Measurements from ENCODE around the gene PARVA.
A peak's percentile ranks its signal among the peaks of the same experiment; 100 is the strongest.

The PARVA gene

DNA sequence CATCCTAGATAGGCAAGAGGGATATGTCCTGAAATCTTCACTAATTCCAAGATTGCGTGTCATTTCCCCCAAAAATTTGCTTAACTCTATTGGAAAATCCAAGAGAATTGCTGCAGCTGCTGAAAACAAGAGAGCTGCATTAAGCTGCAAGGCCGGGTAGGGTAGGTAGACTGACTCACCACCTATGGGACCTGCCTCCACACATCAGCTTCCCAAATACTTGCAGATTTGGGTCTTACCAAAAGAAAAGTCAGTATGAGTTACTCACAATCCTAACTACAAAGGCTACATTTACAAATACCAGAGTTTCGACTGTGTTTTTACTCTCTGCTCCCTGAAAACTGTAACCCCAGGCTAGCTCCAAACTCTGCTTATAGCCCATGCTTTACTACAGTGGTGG, 154.3 kb downstream of the PARVA start:
- DNase-seq (ENCODE audit: low read depth): no peak

GRCh38 chr11:12532580-12532979, 155.2 kb downstream of the PARVA start:
- DNase-seq (ENCODE audit: low read depth): no peak

DNA sequence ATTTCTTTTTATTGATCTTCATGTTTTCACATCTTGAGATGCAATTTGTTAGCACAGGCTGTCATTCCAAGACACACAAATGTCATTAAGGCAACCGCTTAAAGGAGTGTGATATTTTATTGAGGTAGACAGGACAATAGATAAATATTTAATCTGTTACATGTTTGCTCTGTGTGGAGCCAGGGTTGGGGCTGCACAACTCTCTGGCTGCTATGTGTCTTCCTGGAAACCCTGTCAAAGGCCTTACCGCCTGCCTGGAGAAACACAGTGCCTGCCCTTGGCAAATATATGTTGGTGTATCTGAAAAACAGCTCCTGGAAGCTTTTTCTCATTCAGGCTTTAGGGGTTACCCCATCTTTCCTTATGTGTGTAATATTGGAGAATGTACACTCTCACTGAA, 157.2 kb downstream of the PARVA start:
- DNase-seq (ENCODE audit: low read depth): no peak

DNA sequence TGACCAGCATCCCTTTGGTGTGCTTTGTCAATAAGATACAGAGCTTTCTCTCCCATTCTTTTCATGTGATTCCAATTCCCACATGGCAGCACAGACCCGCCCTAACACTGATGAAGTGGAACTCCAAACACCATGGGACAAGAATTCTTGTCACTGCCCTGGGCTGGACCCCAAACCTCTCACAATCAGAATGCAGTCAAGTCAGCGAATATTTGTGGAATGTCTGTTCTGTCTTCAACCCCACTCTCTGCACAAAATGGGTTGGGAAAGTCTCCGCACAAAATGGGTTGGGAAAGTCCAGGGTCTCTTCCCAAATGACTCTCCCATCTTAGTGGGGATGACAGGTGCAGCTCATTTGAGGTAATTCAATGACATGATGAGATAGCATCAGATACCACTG, 157.9 kb downstream of the PARVA start:
- DNase-seq (ENCODE audit: low read depth): no peak

- no peak for DNase-seq (ENCODE audit: low read depth)
Measured at GRCh38 chr11:12536566-12536965, 159.2 kb downstream of the PARVA start.

DNA sequence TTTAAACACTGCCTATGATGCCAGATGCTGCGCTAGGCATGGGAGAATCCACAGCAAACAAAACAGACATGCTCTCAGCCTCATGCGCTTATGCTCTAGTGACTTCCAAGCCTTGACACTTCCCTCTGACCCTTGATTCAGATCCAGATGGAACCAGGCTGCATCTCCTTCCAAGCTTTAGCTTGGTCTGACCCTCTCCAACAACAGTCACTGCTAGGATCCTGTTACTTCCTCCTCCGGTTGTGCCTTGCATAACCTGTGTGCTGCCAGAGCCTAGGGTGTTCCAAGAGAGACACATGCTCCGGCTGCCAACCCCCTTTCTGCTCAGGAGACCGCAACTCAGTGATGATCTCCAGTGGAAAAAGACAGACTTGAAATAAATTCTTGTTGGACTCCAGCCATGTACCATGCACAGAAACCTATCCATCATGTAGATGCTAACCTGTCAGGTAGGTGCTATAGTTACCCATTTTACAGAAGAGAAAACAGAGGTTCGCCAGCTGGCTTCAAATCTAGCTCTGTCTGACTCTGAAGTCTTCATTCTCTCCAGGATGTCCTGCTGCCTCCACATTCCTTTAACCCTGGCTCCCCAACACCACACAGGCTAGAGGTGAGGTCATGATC, 160.5 kb downstream of the PARVA start:
- DNase-seq (ENCODE audit: low read depth): no peak

DNA sequence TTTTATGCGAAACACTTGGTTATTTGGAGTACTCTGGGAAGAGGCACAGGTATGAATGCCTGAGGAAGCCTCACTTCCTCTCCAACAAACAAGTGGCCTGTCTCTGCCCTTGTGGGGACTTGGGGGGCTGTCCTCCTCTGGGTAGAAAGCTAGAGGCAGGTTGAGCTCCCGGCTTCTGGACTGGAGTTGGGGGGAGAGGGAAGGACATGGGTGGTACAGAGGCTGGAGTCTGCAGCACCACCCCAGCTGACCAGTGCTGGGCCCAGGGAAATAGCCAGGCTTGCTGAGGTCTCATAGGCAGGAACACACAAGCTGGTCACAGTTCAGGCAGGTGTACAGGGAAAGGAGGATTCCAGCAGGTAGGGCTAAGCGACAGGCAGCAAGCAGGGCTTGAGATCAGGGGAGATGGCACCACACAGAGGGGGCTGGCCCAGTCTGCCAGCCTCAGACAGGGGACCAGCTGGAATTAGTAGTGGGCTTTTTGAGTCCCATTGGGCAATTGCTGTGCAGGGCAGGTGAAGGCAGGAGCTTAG, 161.6 kb downstream of the PARVA start:
- no peak for DNase-seq (ENCODE audit: low read depth)

GRCh38 chr11:12539572-12539971, 162.2 kb downstream of the PARVA start:
- peak; percentile 89 for DNase-seq (ENCODE audit: low read depth)

GRCh38 chr11:12540075-12540680, 162.8 kb downstream of the PARVA start:
- DNase-seq (ENCODE audit: low read depth): no peak

- peak; percentile 82 for DNase-seq (ENCODE audit: low read depth)
Measured at GRCh38 chr11:12540913-12541582, 163.7 kb downstream of the PARVA start.

GRCh38 chr11:12541583-12542151, 164.3 kb downstream of the PARVA start:
- DNase-seq (ENCODE audit: low read depth): no peak

- no peak for DNase-seq (ENCODE audit: low read depth)
Measured at GRCh38 chr11:12542186-12542935, 165.0 kb downstream of the PARVA start.

DNA sequence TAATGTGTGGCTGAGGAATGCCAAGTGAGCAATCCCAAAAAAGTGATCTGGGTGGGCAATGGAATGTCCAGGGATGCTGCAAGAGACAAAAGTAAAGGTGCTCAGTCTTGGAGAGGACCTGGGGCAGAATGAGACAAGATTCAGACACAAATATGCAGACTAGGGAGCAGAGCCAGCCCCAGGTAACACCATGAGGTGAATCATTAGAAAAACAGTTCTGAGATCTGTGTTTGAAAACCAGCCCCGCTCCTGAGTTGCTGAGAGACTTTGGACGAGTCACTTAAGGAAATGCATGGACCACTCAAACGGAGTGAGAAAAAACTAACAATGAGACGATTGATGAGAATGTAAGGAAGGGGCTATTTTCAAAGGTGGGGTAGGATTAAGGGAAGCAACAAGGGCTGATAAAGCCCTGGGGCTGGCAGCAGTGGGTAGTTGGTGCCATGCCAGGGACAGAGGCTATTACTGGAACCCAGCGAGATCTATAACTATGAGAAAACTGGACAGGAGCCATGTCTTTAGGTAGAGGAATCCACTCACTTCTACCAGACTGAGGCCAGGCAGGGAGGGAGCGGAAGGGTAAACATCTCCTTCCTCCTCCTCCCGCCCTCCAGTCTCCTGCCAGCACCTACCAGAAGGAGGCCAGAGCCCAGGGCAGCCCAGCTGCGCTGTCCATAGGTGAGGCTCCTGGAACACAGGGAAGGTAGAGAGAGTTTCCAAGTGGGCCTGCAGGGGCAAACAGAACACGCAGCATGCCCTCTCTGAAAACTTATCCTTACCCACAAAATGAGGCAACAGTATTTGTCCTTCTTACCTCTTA, 166.4 kb downstream of the PARVA start:
- no peak for DNase-seq (ENCODE audit: low read depth)

GRCh38 chr11:12544986-12545775, 167.8 kb downstream of the PARVA start:
- DNase-seq (ENCODE audit: low read depth): no peak

DNA sequence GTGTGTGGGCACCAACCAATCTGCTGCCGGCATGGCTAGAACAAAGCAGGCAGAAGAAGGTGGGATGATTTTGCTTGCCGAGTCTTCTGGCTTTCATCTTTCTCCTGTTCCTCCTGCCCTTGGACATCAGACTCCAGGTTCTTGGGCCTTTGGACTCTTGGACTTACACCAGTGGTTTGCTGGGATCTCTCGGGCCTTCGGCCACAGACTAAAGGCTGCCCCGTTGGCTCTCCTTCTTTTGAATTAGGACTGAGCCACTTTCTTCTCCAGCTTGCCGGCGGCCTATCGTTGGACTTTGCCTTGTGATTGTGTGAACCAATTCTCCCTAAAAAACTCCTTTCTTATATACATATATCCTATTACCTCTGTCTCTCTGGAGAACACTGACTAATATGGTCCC, 168.8 kb downstream of the PARVA start:
- no peak for DNase-seq (ENCODE audit: low read depth)

DNA sequence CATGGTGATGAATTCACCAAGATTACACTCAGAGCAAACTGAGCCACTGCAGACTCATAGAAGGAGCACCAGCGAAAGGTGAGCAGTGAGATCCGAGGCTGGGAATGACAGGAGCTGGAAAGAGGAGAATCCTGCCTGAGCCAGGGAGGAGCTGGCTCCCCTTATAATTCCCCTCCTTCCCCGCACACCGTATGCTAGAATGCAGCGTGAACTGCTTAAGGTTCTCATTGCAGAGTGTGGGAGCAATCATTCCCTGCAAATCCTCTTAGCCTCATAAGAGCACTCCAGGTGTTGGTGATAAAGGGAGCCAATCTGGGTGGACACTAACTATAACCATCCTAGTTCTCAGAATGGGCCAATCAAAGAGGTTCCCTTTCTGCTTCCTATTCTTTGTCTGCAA, 169.3 kb downstream of the PARVA start:
- DNase-seq (ENCODE audit: low read depth): no peak

- no peak for DNase-seq (ENCODE audit: low read depth)
Measured at GRCh38 chr11:12547953-12548650, 170.7 kb downstream of the PARVA start.

DNA sequence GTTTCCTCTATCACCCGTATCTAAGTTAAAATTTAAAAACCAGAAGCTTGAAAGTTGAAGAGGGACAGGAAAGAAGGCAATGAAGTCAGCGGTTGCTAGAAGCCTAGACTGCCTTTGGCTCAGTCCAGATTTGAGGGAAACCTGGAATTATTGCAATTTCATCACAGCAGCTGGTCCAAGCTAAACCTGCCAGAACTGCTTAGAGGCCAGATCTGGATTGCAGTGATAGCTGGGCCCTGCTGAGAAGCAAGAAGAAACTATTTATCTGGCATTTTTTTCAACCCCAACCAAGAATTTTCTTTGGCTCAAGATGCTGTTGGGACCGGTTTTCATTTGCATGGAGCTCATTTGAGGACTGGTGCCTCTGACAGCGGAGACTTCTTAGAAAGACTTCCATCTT, 175.3 kb downstream of the PARVA start:
- peak; percentile 84 for DNase-seq (ENCODE audit: low read depth)

DNA sequence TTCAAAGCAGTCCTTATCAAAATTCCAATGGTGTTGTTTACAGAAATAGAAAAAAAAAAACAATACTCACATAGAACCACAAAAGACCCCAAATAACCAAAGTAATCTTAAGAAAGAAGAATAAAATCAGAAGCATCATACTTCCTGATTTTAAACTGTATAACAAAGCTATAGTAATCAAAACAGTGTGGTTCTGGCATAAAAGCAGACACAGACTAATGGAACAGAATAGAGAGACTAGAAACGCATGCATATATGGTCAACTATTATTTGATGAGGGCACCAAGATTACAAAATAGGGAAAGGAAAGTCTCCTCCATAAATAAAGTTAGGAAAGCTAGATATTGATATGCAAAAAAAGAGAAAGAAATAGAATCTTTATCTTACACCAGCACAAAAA, 176.8 kb downstream of the PARVA start:
- no peak for DNase-seq (ENCODE audit: low read depth)

- DNase-seq (ENCODE audit: low read depth): no peak
Measured at GRCh38 chr11:12556155-12556554, 178.8 kb downstream of the PARVA start.
